Ureter (tissue), 1 donor: ENCODE results near the gene TMCC2. TPM values are rescaled to one million over a fixed set of nuclear protein-coding genes. Genes with fewer than 3 reads are reported as not detected.
A peak's percentile ranks its signal among the peaks of the same experiment; 100 is the strongest.
"Not testable (repeated sequence)": the region's sequence is repeated elsewhere in the genome, so short reads cannot be mapped to it uniquely, and the experiment has no call there.

Source experiments
- DNase-seq: peaks from one replicate; pipeline ENCODE4 v3.0.0-alpha.2; 2020; ENCODE audit warnings: low spot score
- total RNA-seq: library from RNA; stranded (reverse); gene quantifications from one replicate; pipeline ENCODE4 v1.2.4, GENCODE V29; 2023
- donor health status: DM: yes; HTN: yes; CAD: no.

TMCC2 gene
- total RNA-seq, 1 donor from 2014 or later, result 0.55 TPM

DNA sequence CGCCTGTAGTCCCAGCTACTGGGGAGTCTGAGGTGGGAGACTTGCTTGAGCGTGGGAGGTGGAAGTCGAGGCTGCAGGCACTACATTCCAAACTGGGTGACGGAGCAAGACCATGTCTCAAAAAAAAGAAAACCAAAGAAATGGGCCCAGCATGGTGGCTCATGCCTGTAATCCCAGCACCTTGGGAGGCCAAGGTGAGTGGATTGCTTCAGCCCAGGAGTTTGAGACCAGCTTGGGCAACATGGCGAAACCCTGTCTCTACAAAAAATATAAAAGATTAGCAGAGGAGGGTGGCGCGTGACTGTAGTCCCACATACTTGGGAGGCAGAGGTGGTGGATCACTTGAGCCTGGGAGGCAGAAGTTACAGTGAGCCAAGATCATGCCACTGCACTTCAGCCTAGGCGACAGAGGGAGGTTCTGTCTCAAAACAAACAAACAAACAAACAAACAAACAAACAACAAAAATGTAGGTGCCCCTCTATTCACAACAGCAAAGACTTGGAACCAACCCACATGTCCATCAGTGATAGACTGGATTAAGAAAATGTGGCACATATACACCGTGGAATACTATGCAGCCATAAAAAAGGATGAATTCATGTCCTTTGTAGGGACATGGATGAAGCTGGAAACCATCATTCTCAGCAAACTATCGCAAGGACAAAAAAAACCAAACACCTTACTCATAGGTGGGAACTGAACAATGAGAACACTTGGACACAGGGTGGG, 53.1 kb downstream of the TMCC2 start:
- DNase-seq, result not testable (repeated sequence)

DNA sequence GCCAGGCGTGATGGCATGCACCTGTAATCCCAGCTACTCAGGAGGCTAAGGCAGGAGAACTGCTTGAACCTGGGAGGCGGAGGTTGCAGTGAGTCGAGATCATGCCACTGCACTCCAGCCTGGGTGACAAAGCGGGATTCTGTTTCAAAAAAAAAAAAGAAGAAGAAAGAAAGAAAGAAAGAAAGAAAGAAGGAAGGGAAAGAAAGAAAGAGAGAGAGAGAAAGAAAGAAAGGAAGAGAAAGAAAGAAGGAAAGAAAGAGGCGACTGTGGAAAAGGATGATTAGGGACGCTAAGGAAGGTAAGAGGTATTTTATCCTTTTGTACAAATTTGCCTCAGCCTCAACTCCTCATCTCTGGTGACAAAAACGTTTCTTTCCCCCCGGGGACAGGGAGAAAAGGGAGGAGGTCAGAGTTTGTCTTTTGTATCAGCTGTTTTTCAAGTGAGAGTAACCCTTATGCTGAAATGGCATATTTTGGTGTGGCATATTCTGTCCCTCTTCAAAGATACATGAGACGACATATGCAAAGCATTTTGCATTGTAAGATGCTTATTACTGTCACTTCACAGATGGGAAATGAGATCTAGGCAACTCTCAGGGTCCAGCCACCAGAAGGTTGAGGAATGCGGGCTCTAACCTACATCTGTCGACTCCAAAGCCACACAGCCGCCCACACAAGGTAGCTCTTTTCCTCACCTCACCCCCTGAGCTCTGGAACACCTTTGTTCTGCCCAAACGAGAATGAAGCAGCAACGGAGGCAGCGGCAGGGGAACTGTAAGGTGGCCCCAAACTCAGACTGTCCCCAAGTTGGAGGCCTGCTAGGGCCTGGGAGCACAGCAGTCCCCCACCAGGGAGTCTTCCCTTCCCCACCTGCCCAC, 55.8 kb downstream of the TMCC2 start:
- no peak for DNase-seq

DNA sequence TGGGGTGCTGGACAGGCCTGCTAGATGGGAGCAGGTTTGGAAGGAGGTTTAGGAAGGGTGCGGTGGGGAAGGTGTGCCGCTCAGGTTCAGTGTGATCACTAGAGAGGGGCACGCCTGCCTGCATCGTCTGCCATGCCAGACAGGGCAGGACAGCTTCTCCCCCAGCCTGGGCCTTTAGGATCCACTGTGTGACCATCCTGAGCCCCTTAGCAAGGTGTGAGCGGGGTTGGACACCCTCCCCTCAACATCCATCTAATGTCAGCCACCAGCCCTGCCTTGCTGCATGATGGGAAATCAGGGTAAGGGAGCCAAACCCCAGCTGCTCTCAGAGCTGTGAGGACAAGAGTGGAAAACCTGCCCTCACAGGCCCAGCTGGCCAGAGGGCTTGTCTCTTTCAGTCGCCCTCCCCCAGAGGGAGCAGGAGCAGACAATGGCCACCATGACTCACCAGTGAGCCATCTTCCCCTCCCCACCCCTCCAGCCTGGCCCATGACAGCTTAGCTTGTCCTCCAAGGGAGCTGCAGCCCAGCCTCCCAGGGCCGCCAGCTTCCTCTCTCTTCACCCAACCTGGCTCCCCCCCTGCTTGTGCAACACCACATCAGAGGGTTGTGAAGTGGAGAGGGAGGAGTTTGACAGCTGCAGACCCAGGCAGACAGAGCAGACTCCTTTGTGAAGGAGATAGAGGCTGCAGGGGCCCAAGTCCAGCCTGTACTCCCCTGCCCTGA, 56.8 kb downstream of the TMCC2 start:
- peak; percentile 88 for DNase-seq

DNA sequence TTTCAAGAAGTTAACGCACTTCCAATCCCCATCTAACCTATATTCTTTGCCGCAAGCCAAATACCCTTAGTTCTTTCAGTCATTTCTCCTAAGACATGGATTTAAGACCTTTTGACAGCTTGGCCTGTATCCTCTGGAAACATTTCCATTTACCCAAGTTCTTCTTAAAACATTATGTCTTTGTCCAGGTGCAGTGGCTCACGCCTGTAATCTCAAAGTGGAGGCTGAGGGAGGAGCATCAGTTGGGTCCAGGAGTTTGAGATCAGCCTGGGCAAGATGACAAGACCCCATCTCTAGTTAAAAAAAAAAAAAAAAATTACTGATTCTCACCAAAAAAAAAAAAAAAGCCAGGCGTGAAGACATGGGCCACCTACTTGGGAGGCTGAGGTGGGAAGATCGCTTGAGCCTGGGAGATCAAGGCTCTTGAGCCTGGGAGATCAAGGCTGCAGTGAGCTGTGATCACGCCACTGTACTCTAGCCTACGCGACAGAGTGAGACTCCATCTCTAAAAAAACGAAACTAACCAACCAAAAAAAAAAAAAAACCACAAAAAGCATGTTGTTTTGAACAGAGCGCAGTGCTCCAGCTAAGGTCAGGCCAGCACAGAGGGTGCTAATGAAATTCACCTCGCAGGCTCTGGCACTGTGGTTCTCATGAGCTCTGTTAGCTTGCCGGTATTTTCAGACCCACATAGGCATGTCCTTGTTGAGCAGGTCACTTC, 57.8 kb downstream of the TMCC2 start:
- DNase-seq, result no peak

DNA sequence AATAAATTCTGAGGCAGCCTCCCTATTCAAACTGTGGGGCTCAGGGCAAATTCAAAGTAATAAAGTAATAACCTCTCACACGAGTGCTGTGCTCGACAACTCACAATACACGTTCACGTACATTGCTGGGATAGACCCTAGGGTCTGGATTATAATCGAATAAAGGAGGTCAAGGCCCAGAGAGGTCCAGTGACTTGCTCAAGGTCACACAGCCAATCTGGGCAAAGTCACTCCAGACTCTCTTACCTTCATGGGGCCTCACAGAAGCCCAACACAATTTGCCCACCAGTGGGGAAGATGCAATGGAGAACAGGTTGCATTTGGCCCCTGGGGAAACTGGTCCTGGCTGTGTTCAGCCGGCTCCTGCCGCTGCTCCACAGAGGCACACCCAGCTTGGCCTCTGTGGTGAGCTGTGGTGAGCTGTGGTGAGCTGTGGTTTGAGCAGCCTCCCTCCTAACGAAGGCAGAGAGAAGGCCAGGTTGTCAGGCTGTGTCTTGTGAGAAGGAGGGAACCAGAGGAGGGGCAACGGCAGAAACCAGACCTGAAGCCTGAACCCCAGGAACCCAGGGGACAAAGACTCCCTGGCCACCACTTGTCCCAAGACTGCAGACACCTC, 58.7 kb downstream of the TMCC2 start:
- DNase-seq, result no peak

DNA sequence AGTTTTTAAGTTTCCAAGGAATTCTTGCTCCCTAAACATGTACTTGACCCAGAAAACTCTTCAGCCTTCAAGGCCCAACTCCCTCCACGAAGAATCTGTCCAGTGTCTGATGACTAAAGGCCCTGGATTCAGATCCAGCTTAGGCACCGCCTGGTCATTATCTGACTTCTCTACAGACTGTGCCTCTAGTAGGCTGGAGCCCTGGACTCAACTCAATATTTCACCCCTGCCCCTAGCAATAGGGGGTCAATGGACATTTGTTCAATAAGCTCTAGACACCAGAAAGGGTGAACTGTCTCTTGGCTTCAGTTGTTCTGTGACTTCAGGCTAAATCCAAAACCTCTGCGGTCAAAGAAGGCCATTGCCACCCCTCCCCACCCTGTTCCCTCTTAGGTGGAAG, 59.3 kb downstream of the TMCC2 start:
- DNase-seq, result no peak

DNA sequence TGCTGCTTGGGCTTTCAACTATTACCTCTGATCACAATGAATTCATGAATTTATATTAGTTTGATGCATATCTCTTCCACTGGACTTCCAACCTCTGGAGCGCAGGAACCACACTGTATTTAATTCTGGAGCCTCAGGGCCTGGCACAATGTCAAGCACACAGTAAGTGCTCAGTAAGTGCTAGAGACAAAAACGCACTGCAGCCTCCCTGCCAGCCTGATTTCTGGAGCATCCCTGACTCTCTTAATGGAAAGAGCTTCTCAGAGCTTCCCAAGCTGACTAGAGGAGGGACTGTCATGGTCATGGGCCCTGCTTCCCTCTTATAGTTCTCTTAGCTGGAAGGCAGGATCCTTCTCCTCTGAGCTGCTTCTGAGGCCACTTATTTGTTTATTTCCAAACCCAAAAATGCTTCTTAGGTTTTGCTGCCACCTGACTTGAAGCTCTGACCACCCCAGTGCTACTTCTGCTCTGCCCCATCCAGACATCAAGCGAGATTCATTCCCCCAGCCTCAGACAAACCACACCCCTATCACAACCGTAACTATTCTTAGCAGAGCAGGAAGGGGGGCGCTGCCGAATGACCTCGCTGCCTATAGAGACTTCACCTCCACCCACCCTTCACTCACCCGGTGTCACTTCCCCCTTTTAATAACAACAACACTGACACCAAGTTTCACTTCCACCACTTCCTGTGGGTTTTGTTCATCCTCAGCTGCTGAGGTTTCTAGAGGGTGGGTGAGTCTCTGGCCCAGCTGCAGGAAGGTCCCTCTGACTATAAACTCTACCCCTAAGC, 60.2 kb downstream of the TMCC2 start:
- DNase-seq, result peak; percentile 57

DNA sequence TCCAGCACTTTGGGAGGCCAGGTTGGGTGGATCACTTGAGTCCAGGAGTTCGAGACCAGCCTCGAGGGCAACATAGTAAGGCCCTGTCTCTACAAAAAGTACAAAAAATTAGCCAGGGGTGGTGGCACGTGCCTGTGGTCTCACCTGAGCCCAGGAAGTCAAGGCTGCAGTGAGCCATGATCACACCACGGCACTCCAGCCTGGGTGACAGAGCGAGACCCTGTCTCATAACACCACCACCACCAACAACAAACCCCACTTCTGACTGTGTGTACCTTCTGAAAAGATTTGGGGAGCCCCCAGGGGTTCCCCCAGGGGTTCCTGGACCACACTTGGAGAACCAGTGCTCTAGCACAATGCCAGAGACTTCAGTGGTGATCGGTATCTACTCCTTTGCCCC, 63.9 kb downstream of the TMCC2 start:
- DNase-seq, result no peak

DNA sequence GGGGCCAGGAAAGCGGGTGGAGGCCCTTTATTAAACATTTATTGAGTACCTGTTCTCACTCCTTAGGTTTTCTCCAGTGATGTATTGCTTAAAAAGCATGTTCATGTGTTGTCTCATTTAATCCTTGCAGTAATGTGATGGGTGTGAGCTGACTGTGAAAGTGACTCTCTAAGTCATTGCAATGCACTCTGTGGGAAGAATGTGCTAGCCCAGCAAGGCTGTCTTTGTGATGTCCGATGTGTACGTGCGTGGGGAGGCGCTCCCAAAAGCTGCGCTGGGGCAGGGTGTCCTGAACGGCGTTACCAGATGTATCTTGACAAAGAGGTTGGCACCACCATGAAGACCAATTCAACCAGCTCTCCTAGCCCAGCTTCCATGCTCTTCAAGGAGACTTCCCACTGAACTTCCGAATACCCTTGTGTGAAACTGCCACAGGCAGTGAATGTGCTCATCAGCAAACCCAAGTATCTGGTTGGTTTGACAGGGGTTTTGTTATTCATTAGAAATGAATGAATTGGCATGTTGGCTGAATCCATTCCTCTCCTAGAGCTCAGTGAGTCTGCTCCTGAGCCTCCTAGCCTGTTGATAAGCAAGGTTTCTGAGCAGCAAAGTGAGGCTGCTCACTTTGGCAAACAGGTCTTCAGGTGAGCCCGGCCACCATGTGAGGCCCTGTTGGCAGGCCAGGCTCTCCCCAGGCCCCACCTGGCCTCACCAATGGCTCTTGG, 65.8 kb downstream of the TMCC2 start:
- no peak for DNase-seq

DNA sequence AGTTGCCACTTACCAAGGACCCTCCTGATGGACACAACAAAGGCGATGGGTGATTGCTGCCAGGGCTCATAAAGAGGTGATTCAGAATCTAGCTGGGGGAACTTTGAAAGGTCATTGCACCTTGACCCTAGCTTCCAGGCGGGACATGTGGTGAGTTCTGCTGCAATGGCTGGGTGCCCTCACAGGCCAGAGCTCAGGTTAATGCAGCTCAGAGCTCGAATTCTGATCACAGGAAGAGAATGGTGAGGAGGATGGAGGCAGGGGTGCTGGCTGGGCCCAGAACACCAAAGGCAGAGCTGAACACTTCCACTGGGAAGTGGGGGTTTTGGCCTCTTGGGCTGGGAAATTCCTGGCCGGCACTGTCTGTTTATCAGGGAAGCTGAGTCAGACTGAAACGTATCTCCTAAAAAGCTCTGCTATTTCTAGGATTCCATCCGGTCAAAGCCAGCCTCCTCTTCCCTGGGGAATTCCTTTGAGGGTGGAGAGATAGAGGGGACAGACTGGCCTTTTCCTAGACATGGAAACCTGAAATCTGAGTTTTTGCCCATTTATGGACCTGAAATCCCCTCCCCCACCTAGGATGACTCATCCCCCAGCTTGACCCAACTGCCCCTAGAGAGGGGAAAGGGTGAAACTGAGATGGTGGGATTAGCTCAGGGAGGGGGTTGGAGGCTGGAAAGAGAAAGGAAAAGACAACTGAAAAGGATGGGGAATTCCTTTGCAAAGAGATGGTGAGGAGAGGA, 66.6 kb downstream of the TMCC2 start:
- DNase-seq, result no peak

DNA sequence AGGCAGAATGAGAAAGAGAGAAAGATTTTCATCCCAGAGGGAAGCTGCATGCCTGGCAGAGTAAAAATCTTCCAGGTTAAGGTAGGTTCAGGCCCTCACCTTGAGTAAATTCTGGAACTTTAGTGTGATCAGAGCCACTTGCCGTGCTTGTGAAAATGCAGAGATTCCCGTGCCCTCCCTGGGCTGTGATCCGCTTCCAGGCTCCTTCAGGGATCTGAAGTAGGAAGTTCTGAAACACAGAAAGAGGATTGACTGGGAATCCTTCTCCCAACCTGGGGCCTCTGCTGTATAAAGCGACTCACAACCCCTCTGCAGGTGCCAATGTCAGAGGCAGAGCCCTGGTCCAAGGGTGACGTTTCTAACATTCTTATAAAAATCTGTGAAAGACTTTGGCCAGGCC, 67.2 kb downstream of the TMCC2 start:
- no peak for DNase-seq

DNA sequence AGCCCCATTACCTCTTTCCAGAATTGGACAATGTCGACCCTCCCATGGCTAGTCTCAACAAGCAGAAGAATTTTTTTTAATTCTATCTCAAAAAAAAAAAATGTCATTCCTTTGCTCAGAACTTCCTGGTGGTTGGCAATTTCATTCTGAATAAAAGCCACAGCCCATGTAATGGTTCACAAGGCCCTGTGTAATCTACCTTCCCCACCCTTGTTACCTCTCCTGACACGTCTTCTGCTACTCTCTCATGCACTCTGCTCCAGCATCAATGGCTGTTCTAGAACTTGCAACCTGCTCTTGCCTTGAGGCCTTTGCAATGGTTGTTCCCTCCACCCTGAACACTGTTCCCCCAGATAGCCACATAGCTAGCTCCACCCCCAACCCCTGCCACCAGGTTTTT, 68.4 kb downstream of the TMCC2 start:
- no peak for DNase-seq

DNA sequence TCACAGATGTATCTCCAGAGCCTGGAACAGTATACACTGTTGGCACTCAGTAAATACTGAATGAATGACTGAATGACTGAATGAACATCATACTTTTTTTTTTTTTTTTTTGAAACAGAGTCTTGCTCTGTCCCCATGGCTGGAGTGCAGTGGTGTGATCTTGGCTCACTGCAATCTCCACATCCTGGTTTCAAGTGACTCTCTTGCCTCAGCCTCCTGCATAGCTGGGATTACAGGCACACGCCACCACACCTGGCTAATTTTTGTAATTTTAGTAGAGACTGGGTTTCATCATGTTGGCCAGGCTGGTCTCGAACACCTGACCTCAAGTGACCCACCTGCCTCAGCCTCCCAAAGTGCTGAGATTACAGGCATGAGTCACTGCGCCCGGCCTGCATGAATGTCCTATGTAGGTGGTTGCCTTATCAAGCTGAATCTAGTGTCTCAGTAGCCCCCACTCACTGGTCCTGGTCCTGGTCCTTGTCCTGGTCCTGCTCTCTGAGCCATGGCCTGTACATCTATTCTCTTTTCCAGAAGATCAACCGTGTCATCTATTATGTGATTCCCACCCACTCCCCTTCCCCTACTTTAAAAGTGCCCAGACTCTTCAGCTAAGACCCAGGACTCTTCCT, 69.9 kb downstream of the TMCC2 start:
- not testable (repeated sequence) for DNase-seq

DNA sequence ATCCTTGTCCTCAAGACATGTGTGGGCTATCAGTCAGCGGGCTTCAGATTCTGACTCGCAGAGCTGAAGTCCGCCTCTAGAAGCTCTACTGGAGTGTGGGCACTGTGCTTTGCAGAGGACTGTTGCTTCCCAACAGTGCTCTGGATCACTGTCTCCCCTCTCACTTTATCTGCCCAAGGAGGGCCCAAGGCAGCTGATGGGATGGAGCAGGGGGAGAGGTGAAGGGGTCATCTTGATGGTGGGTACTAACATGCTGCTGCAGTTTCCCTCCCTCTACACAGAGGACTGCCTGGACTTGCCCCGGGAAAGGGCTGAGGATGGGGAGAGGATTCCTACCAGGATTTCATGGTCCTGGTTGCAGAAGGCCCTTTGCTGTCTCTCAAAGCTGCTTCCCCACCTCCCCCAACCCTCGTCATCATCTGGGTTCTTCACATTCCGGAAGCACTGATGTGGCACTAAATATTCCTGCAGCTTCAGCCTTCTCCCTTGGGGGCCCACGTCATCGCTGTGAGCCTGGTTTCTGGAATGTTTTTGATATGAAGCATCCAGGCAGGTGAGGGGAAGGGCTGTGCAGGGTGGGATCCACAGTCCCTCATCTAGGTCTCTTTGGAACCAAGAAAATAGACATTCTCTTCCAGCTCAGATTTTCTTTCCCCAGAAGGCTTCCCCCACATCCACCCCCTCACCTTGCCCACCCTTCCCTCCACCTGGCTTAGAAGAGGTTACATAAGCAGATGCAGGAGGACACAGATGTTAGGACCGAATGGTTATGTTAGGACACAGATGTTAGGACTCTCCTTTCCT, 70.6 kb downstream of the TMCC2 start:
- no peak for DNase-seq

DNA sequence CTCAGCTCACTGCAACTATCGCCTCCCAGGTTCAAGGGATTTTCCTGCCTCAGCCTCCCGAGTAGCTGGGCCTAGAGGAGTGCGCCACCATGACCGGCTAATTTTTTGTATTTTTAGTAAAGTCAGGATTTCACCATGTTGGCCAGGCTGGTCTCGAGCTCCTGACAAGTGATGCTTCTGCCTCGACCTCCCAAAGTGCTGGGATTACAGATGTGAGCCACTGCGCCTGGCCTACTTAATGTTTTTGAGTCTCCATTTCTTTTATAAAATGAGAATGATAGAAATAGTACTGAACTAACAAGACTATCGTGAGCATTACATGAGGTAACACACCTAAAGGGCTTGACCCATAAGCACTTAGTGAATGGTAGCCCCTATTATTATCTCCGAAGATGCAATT, 72.4 kb downstream of the TMCC2 start:
- DNase-seq, result no peak

DNA sequence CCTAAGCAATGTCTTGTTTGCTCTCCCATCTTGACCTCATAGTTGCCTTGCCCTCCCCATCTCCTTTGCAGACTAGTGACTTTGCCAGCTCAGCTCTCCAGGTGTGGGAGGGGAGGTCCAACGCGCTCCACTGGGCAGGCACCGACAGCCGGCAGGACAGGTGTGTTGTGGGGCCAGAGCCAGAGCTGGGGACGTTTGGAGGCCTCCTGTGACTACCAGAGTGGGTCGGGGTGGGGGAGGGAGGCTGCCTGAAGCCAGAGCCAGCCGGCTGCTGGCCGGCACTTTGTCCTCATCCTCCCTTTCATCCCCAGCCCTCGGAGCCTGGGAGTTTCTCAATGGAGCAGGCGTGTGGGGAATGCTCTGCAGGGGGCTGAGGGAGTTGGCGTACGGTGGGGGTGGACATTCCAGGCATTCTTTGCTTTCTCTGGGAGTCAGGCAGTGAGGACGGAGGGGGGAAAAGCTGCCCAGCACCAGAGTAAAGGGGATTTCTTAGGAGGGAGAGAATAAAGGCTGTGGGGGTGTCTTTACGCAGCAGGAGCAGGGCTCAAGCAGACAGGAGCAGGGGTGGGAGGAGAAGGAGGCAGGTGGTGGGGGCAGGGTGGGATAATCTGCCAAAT, 73.6 kb downstream of the TMCC2 start:
- DNase-seq, result no peak

DNA sequence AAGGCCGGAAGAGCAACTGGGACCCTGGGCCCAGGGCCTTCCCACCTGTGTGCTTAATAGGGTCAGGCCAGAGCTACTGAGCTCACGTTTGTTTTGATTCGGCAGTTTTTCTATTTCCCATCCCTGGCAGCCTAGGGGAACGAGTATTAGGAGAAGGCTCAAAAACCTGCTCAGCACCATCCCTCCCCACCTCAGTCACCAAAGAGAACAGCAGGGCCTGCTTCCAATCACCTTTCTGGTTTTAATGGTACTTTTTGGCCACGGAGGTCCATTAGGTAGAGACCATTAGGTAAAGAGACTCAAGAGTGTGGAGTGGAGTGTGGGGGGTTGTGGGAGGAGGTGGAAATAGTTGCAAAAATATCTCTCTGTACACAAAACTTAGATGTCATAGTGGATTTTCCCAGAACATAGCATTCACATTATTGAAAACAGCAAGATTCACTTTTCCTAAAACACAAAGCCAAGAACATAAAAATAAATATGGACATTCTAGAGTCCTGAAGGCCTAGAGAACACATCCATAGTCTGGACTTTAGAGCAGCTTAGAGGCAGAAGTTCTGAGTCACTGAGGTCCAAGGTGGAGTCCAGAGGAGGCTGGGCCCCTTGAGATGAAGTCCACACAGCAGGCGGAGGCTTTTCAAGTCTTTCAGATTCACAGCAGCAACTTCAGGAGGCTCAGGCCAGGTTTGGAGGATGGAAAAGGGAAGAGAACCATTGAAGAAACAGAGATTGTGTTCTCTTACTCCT, 74.3 kb downstream of the TMCC2 start:
- no peak for DNase-seq
